ENCODE measurements around the gene CIAO1. TPM values are rescaled to one million over a fixed set of nuclear protein-coding genes. Genes with fewer than 3 reads are reported as not detected.
A peak's percentile ranks its signal among the peaks of the same experiment; 100 is the strongest.

The CIAO1 gene
- total RNA-seq, 2 experiments from 2014 or later: 55.4 to 55.6 TPM

DNA sequence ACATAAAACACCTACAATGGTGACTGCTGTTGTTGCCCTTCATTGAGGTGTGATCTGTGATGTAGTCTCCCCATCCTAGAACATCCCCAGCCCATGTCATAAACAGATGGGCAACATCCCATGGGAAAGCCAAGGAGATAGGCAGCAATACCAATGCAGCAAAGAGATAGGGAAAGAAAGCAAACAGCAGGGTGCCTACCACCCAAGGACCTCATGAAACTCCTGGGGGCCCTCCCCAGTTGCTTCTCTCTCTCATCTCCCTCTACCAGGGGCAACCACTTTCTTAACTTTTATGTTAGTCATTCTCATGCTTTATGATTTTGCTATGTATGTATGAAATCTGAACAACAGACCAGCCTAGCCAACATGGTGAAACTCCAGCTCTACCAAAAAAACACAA, 51.0 kb downstream of the CIAO1 start:
- Mint-ChIP-seq H3K27me3 (peaks cover 2% of the 10 kb centered on the region), H3K9me3 (no peaks in the 10 kb centered on the region), H3K4me1 (ENCODE audit: low read depth) (peaks cover 33% of the 10 kb centered on the region), H3K36me3 (ENCODE audit: low read depth) (no peaks in the 10 kb centered on the region), H3K27ac (no peak overlapping the region), H3K4me3 (peak overlapping the region; percentile 23)
- DNase-seq: no peak
- H3K27ac ChIP-seq (ENCODE audit: low read depth in 1 of 2, low read length in 2 of 2): no peak overlapping the region
- H3K4me1 ChIP-seq (ENCODE audit: insufficient read depth, low read length): peaks cover 52% of the 10 kb centered on the region
- intact Hi-C loops (cut with DNase I, micrococcal nuclease): no loop called here
- no peaks in the 10 kb centered on the region for H3K27me3 ChIP-seq (ENCODE audit: control insufficient read depth in 1 of 2, insufficient read depth in 2 of 2, low read length in 2 of 2)
- TF ChIP-seq, protein P1, sequence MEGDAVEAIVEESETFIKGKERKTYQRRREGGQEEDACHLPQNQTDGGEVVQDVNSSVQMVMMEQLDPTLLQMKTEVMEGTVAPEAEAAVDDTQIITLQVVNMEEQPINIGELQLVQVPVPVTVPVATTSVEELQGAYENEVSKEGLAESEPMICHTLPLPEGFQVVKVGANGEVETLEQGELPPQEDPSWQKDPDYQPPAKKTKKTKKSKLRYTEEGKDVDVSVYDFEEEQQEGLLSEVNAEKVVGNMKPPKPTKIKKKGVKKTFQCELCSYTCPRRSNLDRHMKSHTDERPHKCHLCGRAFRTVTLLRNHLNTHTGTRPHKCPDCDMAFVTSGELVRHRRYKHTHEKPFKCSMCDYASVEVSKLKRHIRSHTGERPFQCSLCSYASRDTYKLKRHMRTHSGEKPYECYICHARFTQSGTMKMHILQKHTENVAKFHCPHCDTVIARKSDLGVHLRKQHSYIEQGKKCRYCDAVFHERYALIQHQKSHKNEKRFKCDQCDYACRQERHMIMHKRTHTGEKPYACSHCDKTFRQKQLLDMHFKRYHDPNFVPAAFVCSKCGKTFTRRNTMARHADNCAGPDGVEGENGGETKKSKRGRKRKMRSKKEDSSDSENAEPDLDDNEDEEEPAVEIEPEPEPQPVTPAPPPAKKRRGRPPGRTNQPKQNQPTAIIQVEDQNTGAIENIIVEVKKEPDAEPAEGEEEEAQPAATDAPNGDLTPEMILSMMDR (IDR thresholded peaks at IDR 0.05): no peak
- ChIA-PET POLR2A (no interaction called here), CTCF (no interaction called here)
- no peak overlapping the region for H3K4me3 ChIP-seq (ENCODE audit: low read length)
- no peaks in the 10 kb centered on the region for H3K36me3 ChIP-seq (ENCODE audit: insufficient read depth, low read length)
- ATAC-seq (ENCODE audit: poor library complexity): no peak
- H3K9me3 ChIP-seq (ENCODE audit: control insufficient read depth in 1 of 2, insufficient read depth in 1 of 2, low read length in 2 of 2): no peaks in the 10 kb centered on the region

DNA sequence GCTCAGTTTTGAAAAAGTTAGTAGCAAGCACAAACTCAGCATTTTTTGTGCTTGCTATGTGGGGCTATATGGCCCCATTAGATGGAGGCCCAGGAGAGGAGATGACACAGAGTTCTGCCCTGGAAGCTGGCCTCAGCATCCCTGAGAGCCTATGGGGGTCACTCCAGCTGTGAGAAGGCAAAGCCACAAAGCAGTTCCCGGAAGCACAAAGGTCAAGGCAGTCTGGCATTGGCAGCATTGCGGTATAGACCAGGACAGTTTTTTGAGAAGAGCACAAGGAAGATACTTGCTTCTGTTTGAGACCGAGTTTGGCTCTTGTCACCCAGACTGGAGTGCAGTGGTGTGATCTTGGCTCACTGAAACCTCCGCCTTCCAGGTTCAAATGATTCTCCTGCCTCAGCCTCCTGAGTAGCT, 51.6 kb downstream of the CIAO1 start:
- no peak for ATAC-seq (ENCODE audit: poor library complexity)
- CTCF ChIA-PET: no interaction called here
- H3K27me3 ChIP-seq (ENCODE audit: control insufficient read depth in 1 of 2, insufficient read depth in 2 of 2, low read length in 2 of 2): no peaks in the 10 kb centered on the region
- Mint-ChIP-seq H3K9me3 (no peaks in the 10 kb centered on the region), H3K4me3 (no peak overlapping the region), H3K4me1 (ENCODE audit: low read depth) (peaks cover 35% of the 10 kb centered on the region), H3K27me3 (peaks cover 3% of the 10 kb centered on the region), H3K27ac (no peak overlapping the region), H3K36me3 (ENCODE audit: low read depth) (no peaks in the 10 kb centered on the region)
- TF ChIP-seq, protein P1 (IDR thresholded peaks at IDR 0.05): no peak
- H3K4me3 ChIP-seq (ENCODE audit: low read length): no peak overlapping the region
- no peak overlapping the region for H3K27ac ChIP-seq (ENCODE audit: low read depth in 1 of 2, low read length in 2 of 2)
- peaks cover 58% of the 10 kb centered on the region for H3K4me1 ChIP-seq (ENCODE audit: insufficient read depth, low read length)
- no peak for DNase-seq
- H3K9me3 ChIP-seq (ENCODE audit: control insufficient read depth in 1 of 2, insufficient read depth in 1 of 2, low read length in 2 of 2): no peaks in the 10 kb centered on the region
- intact Hi-C loops (cut with DNase I, micrococcal nuclease): no loop called here
- POLR2A ChIA-PET: interaction anchor here (0.7 kb wide), 1 partner anchor 252 kb away, joined by 3 read pairs; no protein-coding TSS in a partner anchor
- no peaks in the 10 kb centered on the region for H3K36me3 ChIP-seq (ENCODE audit: insufficient read depth, low read length)

DNA sequence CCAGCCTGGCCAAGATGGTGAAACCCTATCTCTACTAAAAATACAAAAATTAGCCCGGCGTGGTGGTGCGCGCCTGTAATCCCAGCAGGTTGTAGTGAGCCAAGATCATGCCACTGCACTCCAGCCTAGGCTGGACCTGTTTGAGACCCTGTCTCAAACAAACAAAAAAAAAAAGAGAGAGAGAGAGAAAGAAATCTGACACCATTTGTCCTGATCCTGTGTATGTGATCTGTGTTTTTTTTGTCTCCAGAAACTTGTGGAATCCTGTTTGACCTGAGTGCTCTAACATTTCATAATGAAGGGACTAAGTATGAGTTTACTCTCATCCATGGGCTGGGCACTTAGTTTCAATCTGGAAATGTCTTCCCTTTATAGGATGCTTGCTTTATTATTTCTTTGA, 52.7 kb downstream of the CIAO1 start:
- no peaks in the 10 kb centered on the region for H3K9me3 Mint-ChIP-seq
- H3K27ac ChIP-seq (ENCODE audit: low read depth in 1 of 2, low read length in 2 of 2): no peak overlapping the region
- peaks cover 42% of the 10 kb centered on the region for H3K4me1 Mint-ChIP-seq (ENCODE audit: low read depth)
- H3K36me3 Mint-ChIP-seq (ENCODE audit: low read depth): no peaks in the 10 kb centered on the region
- ATAC-seq (ENCODE audit: poor library complexity) (no peak), DNase-seq (no peak)
- peak overlapping the region; percentile 2 for H3K4me3 Mint-ChIP-seq
- H3K27me3 ChIP-seq (ENCODE audit: control insufficient read depth in 1 of 2, insufficient read depth in 2 of 2, low read length in 2 of 2): no peaks in the 10 kb centered on the region
- no peaks in the 10 kb centered on the region for H3K9me3 ChIP-seq (ENCODE audit: control insufficient read depth in 1 of 2, insufficient read depth in 1 of 2, low read length in 2 of 2)
- H3K27me3 Mint-ChIP-seq: peaks cover 3% of the 10 kb centered on the region
- peak overlapping the region; percentile 18 for H3K27ac Mint-ChIP-seq
- intact Hi-C loops (cut with DNase I, micrococcal nuclease): no loop called here
- ChIA-PET CTCF (interaction anchor here (0.7 to 3.6 kb wide), 2 partner anchors 9 to 26 kb away, joined by 3 to 18 read pairs; no protein-coding TSS in a partner anchor), POLR2A (interaction anchor here (0.9 to 1.0 kb wide), 2 partner anchors 13 to 95 kb away, joined by 3 read pairs; no protein-coding TSS in a partner anchor)
- H3K4me3 ChIP-seq (ENCODE audit: low read length): no peak overlapping the region
- no peaks in the 10 kb centered on the region for H3K36me3 ChIP-seq (ENCODE audit: insufficient read depth, low read length)
- H3K4me1 ChIP-seq (ENCODE audit: insufficient read depth, low read length): peaks cover 59% of the 10 kb centered on the region
- TF ChIP-seq, protein P1 (IDR thresholded peaks at IDR 0.05): no peak
